Hepatocyte (in vitro differentiated cells): ENCODE measurements around the gene PTPN20.
"Not testable (repeated sequence)": the region's sequence is repeated elsewhere in the genome, so short reads cannot be mapped to it uniquely, and the experiment has no call there.

ENCODE experiments used
- EZH2phosphoT487 ChIP-seq: fragments of 200-600 bp; sonication (generic); IDR thresholded peaks from one replicate; pipeline ENCODE4 v1.6.1; 2018; ENCODE audit warnings: antibody characterized with exemption, mild to moderate bottlenecking, low read depth, moderate library complexity; ENCODE audit not compliant: unreplicated experiment, severe bottlenecking
- TF ChIP-seq, protein P1 (sequence below): fragments of 200-600 bp; sonication (generic); IDR thresholded peaks from 2 replicates; pipeline ENCODE4 v1.5.1; 2016; ENCODE audit warnings: antibody characterized with exemption, mild to moderate bottlenecking; ENCODE audit not compliant: poor library complexity

DNA sequence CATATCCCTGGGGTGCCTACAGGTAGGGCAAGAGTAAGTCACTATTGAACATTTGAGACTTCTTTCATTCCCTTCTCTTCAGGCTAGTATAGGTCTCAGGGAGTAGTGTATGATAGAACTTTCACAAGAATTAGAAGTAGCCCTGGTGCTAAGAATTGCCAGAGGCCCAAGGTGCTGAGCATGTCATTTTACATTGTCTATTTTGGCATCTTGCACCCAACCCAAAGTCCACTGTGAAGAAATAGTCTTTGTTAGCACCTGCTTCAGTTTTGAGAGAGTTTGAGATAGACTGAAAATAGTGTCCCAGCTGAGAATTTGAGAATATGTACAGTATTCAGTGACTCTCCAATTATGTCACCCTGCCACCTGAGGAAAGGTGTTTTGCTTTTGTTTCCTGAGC is 17.6 kb downstream of the PTPN20 start:
- TF ChIP-seq, protein P1, sequence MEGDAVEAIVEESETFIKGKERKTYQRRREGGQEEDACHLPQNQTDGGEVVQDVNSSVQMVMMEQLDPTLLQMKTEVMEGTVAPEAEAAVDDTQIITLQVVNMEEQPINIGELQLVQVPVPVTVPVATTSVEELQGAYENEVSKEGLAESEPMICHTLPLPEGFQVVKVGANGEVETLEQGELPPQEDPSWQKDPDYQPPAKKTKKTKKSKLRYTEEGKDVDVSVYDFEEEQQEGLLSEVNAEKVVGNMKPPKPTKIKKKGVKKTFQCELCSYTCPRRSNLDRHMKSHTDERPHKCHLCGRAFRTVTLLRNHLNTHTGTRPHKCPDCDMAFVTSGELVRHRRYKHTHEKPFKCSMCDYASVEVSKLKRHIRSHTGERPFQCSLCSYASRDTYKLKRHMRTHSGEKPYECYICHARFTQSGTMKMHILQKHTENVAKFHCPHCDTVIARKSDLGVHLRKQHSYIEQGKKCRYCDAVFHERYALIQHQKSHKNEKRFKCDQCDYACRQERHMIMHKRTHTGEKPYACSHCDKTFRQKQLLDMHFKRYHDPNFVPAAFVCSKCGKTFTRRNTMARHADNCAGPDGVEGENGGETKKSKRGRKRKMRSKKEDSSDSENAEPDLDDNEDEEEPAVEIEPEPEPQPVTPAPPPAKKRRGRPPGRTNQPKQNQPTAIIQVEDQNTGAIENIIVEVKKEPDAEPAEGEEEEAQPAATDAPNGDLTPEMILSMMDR: not testable (repeated sequence)
- TF ChIP-seq EZH2phosphoT487: not testable (repeated sequence)
